Activated CD8-positive, alpha-beta memory T cell treated with anti-CD3 and anti-CD28 coated beads for 48 hours (primary cell): Measurements from ENCODE around the gene MAP3K20.

Source experiments
- DNase-seq, 3 experiments: peaks; one replicate each; pipeline ENCODE4 v3.0.0-alpha.2; 2020; ENCODE audit warnings: low read depth in 2 of 3, low spot score in 2 of 3

The MAP3K20 gene

GRCh38 chr2:173050684-173051083 is 25.0 kb upstream of the MAP3K20 start:
- DNase-seq: no peak

- no peak for DNase-seq
Measured at GRCh38 chr2:173051463-173052215, 24.0 kb upstream of the MAP3K20 start.

- no peak for DNase-seq
Measured at GRCh38 chr2:173053043-173053699, 22.5 kb upstream of the MAP3K20 start.

GRCh38 chr2:173054466-173054865 is 21.2 kb upstream of the MAP3K20 start:
- no peak for DNase-seq

GRCh38 chr2:173056705-173057364 is 18.8 kb upstream of the MAP3K20 start:
- DNase-seq: no peak

GRCh38 chr2:173058097-173058496 is 17.5 kb upstream of the MAP3K20 start:
- DNase-seq: no peak

GRCh38 chr2:173058673-173059072 is 17.0 kb upstream of the MAP3K20 start:
- no peak for DNase-seq

- no peak for DNase-seq
Measured at GRCh38 chr2:173059292-173059691, 16.4 kb upstream of the MAP3K20 start.

GRCh38 chr2:173059971-173060461 is 15.6 kb upstream of the MAP3K20 start:
- DNase-seq: no peak

- DNase-seq: no peak
Measured at GRCh38 chr2:173062801-173063200, 12.8 kb upstream of the MAP3K20 start.

GRCh38 chr2:173064151-173064805 is 11.4 kb upstream of the MAP3K20 start:
- no peak for DNase-seq

- DNase-seq: no peak
Measured at GRCh38 chr2:173066887-173067676, 8.6 kb upstream of the MAP3K20 start.

- DNase-seq: no peak
Measured at GRCh38 chr2:173075056-173075780, 428 bp upstream of the MAP3K20 start.

- DNase-seq: peak; percentile 4 to 11 (median 5)
Measured at GRCh38 chr2:173076581-173077345, 1.1 kb downstream of the MAP3K20 start.

GRCh38 chr2:173077506-173078177 is 2.0 kb downstream of the MAP3K20 start:
- DNase-seq: no peak

- no peak for DNase-seq
Measured at GRCh38 chr2:173079141-173079540, 3.5 kb downstream of the MAP3K20 start.

- no peak for DNase-seq
Measured at GRCh38 chr2:173079973-173080860, 4.6 kb downstream of the MAP3K20 start.
